GM21515 (cell line): ENCODE measurements around the gene MYLK4.
A peak's percentile ranks its signal among the peaks of the same experiment; 100 is the strongest.

Source experiments
- ATAC-seq: cut with Tn5 transposase; IDR thresholded peaks from one replicate; pipeline ENCODE4 v1.9.1; 2021; ENCODE audit not compliant: unreplicated experiment

MYLK4 gene

DNA sequence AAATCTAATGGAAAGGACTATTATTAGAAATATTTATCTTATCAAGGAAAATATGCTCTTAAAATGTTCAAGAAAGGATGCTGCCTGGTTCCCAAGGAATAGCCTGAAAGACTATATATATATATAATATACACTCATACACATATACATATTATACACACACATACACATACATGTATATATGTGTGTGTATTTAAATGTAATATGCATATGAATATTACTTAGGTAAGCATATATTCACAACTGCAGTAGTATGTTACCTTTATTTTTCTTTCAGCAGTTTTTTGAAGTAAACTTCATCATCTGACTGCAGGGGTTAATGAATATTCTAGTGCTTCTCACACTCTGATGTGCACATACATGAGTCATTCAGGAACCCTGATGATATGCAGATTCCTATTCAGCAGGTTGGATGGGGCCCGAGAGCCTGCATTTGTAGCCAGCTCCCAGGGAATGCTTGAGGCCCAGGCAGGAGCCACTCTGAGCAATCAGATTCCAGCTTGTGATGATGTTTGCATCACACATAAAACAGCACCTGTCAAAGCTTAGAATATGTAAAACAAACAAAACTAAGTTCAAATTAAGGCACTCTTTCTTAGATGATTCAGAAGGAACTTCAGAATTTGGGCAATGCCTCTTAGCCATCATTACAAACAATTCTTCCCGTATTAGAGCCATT is 16.1 kb downstream of the MYLK4 start:
- no peak for ATAC-seq

DNA sequence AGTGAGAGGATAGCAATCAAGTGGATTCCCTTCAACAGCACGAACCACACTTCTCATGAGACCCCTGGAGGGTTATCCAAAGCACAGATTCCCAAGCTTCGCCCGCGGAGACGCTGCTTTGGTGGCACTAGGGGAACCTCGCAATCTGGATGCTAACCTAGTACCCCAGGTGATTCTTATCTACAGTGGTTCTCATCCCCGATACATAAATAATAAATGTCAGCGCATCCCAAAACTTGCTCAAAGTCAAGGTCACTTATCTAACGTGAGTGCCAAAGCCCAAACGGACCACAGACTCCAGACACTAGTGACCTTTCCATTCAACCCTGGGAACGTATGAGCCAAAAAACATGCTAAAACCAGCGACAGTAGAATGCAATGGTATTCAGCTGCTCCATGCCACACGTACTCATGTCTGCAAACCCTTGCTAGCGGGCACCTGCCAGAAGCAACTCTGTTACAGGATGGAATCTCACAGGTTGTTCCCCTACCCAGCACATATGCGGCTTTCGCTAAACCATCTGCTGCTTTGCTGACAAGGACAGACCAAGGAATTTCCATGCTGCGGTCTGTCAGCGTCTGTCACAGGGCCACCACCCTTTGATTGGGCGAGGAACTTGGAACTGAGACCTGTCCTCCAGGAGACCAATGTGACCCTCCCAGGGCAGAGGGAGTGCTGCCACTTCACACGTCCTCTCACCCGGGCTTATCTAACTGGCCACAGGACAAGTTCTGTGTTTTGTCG is 16.8 kb downstream of the MYLK4 start:
- no peak for ATAC-seq

DNA sequence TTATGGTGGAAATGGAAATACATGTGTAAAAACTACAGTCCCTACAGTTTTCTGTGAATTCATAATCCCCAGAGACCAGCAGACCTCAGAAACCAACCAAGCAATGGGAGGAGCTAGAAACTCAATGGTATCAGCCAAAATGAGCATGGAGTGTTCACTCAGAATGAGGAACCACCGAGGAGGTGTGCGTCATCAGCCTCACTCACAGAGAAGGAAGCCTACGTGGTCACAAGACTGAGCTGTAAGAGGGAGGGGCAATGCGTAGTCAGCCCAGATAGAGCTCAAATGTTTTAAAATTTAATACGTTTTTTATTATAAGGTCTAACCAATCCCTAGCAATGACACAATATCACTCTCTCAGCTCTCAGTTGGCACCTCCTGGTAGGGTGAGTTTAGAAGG is 17.4 kb downstream of the MYLK4 start:
- ATAC-seq = peak; percentile 79

DNA sequence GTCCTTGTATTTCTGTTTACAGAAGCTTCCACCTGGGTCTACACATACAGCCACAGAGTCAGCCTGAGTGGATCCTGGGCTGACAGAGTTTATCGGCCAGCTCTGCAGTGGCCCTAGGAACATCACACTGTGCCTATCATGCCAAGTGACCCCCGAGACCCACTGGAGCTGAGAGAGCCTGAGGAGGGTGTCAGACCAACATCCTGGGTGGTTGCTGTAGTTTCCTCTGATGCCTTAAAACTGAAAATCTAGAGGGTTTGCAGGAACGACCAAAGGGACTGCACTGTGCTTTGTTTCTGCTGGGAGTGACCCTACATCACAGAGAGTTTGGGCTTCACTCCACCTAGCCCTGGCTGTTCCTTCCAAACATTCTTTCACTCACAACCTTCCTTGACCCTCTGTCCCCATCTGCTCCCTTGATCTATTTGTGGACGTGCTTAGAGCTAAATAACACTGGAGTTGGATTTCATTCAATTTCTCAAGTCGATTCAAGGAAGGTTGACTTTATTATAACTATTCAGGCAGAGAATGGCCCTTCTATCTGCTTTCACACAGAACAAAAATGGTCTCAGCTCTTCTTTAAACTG is 18.1 kb downstream of the MYLK4 start:
- no peak for ATAC-seq

DNA sequence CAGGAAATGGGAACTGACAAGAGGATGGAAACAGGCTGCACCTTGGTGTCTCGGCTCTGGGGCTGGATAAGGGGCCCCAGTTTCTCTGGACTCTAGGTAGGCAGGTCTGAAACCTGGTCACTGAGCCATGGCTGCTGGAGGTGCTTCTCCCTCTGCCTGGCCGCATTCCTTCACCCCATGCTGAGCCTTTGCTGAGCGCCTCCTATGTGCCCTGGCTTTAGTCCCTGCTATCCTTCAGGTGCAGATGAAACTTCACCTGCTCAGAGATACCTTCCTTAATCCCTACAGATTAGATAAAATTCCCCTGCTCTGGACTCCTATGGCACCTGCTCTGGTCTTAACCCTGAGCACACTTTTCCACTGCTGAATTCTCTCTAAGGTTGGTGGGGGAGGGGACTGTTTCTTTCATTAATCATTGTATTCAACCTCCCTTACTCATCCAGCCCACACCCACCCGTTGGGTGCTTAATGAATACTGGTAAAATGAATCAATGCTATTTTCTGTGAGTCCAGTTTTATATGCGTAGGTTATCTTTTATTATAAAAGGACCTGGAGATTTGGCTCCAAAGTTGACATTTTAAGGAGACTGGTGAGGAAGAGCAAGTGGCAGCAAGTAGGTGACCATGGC is 19.3 kb downstream of the MYLK4 start:
- no peak for ATAC-seq

DNA sequence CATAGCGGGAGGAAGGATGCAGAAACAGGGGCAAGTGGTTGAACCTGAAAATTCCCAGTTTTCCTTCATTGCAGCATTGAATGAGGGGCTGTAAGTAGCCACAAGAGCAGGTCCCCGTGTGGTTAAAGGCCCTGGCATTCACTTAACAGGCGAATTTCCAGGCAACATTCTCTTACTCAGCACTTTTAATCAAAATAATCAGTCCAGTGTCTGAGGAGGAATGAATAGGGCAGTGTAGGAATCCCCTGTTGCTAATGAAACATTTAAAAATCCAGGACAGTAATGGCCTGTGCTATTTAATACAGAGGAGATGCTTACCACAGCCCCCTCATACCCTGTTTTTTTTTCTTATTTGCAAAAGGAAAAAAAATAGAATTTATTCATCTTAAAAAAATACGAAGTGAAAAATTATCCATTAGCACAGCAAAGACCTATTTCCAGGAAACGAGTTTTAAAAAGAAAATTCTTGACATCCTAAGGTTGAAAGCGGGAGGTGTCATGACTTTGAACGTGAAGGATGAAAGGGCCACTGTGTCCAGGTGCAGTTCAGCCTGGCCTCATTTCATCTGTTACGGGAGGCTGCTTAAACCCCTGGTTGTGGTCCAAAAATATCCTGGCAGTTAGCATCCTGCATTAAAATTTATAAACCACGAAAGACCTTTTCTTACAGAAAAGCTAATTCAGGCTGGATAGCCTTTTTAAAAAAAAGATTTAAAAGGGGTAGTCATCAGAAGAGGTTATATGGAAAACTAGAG is 20.2 kb downstream of the MYLK4 start:
- no peak for ATAC-seq

DNA sequence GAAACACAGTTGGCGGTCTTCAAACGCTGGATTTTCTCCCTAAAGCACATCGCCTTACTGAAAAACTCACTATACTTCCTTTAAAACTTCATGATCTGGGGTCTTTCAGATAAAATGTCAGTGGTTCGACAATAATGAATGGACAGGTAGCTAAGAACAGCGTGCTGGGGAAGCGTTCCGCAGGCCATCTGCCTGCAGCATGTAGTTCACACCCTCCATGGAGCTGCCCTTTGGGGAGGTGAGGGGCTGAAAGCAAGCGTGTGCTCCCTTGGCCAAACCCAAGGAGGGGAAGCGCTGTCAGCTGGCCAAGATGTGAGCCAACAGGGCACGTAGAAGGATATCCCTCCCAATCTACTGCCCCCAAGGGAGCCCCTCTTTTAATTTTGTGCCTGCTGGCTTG is 20.8 kb downstream of the MYLK4 start:
- ATAC-seq = no peak

DNA sequence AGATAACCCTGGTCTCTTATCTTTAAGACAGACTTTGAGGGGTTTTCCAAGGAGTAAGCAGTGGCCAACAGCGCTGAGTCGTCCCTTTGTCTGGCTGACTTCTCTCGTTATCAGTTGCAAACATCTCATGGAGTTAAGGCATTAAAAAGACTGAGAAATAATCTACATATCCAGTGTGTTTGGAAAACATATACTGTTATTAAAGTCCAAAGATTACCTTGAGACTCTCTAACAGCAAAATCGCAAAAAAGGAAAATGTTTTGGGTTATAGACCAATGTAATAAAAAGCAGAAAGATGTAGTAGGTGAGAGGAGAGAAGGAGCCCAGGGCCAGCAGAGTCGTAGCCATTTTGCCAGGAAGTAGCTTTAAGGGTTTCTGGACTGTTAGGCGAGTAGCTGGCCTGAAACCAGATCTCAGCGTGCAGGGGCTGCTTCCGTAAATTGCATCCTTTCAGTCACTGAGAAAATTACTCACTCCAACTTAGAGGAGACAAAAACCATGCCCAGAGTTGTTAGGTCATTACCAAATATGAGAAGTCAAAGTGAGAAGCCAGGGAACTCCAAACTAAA is 24.6 kb downstream of the MYLK4 start:
- peak; percentile 52 for ATAC-seq

DNA sequence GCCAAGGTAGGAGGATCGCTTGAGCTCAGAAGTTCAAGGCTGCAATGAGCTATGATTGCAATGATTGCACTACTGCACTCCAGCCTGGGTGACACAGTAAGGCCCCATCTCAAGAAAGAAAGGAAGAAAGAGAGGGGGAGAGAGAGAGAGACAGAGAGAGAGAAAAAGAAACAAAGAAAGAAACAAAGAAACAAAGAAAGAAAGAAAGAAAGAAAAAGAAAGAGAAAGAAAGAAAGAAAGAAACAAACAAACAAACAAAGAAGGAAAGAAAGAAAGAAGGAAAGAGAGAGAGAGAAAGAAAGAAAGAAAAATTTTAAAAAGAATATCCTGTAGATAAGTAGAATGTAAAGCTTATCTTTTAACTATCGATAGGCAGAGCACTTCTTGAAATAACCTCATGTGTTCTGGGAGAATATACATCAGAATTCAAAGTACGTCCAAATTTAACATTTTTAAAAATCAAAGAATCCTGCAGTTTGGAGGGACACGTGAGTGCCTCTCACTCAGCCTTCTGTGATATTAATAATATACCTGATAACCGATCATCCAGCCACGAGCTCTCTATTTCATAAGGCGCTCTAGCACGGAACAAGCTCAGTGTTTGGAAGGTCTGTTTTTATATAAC is 25.2 kb downstream of the MYLK4 start:
- no peak for ATAC-seq

DNA sequence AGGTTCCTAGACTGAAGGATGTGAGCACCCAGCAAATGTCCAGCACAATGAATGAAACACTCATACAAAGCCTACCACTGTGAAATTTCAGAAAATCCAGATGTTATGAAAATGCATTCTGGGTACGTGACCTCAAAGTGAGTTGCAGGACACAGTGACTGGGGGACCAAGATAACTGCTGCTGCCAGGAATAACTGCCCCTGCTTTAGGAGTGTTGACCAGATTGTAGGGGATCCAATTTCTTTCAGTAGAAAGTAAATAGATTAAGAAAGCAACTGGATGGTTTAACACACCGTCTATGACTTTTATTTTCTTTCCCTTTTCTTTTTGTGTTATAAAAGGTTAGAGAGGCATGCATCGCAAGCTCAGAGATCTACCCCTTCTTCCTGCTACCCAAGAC is 29.5 kb downstream of the MYLK4 start:
- no peak for ATAC-seq

DNA sequence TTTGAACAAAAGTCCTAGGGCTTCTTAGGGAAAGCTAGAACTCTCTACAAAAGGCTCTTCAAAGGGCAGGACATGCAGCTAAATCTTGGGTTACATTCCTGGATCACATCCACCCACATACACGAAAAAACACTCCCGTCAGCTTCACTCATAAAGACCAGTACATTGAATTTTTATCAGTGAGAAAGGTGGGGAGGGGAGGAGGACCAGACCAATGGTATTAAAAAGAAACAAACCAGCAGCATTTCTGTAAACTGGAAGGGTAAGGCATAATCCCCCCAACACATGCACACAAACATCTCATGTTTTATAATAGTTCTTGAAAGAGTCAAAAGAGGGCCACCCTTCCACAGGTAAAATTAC is 31.6 kb downstream of the MYLK4 start:
- ATAC-seq = no peak

DNA sequence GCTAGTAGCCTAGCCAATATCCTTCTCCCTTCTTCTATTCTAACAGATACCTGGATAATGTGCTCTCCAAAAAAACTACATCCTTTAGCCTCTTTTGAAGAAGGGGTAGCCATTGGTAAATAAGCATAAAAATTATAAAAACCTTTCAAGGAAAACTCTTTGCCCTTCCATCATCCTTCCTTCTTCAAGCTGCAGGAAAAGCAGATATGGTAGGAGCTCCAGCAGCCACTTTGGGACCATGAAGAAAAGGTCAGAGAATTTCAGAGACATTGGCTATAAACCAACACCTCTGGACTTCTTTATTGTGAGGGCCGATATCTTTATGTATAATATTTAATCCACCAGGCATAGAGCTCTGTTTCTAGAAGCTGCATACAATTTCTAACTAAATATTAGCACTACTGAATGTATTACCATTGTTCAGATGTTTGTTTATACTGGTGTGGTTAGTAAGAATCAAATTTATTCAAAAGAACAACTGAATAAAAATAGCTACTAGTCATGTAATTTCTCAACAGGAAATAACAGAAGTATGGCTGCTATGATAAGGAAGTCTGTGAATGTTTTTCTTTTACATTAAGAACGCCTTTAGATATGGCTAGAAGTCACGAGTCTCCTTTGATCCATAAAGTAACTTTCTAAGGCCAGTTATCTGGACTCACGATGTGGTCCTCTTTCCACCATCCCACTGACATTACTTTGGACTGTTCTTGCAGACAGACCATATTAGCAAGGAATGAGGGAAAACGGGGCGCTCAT is 32.2 kb downstream of the MYLK4 start:
- no peak for ATAC-seq

DNA sequence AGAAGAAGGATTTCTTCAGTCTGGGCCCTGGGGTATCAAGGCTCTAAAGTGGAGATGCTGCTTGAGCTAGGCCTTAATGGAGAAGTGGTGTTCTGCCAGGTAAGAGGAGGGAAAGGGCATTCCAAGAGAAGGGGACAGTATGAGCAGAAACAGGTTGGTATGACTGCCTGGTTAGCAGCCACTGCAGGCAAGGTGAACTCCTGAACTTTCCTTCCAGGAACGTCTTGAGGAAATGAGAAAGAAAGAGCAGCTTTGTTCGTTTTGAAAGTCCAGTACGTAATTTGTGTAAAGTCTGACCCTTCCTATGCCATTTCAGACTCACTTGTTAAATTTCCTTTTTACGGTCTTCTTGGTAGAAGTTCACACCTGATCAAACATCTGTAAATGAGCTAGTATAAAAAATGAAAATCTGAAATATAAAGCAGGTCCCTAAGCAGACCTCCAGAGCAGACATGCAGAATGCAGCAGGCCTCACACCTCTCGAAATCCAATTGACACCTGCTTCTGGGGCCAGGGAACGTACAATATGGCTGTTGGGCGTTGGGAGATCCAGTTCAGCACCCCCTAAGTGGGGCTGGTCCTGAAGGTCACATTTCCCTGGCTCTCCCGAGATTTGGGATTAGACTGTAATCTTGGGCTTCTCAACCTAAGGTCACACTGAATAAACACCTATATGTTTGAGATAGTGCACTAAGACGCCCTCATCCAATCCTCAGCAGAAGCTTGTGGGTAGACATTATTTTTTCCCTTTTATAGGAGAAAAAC is 33.6 kb downstream of the MYLK4 start:
- ATAC-seq = no peak

DNA sequence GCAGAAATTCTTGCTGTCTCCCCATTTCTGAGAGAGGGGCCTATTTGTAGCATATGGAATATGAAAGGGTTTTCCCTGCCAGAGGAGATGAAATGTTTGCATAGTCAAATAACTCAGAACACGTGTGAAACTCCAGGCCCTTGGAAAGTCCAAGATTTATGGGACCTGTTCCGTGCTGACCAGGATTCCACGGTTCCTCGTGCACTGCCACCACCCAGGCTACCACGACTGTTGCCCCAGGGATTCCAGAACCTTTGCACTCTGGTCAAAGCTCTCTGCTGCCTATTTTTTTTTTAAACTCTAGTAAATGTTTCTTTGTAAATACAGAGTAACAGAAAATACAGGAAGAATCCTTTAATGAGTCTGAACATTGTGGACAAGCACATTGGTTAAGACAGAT is 35.0 kb downstream of the MYLK4 start:
- no peak for ATAC-seq

DNA sequence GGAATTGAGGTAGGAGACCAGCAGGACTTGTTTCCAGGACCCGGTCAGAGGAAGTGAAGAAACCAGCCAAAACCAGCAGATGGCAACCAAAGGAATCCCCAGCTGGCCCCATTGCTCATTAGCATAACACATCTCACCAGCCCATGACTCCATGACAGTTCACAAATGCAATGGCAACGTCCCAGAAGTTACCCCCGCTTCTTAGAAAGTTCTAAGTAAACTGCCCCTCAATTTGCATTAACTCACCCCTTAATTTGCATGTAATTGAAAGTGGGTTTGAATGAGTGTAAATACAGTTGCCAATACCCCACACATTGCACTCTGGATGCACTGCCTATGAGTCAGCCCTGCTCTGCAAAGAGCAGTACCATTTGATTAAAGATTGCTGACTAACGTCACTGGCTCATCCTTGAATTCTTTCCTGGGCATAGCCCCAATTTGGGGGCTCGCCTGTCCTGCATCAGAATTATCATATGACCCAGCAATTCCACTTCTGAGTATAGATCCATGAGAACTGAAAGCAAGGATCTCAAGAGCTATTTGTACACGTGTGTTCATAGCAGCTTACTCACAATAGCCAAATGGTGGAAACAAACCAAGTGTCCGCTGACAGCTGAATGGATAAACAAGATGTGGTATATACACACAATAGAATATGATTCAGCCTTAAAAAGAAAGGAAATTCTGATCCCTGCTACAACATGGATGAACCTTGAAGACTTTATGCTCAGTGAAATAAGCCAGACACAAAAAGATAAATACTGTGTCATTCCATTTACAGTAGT is 36.4 kb downstream of the MYLK4 start:
- ATAC-seq = no peak

DNA sequence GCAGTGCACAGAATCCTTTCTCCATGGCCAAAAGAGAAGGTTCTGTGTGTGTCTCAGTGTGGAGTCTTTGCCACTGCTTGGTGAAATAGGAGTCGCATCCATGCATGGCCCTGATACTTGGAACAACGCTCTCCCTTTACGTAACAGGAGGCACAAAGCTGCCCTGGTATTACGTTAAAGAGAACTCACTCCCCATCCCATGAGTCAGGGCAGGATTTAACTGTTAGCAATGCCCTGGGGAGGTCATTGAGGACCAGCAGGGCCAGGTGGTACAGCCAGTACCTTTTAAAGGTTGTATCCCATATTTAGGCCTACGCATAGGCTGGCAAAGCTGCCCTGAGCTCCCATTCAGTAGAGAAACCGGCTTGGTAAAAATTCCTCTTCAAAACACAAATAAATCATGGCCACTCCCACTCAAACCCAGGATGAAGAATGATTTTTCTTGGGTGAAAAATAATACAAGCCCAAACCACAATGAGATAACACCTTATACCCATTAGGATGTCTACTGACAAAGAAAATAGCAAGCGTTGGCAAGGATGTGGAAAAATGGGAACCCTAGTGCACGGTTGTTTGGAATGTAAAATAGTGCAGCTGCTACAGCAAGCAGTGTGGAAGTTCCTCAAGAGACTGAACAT is 37.1 kb downstream of the MYLK4 start:
- ATAC-seq = no peak

DNA sequence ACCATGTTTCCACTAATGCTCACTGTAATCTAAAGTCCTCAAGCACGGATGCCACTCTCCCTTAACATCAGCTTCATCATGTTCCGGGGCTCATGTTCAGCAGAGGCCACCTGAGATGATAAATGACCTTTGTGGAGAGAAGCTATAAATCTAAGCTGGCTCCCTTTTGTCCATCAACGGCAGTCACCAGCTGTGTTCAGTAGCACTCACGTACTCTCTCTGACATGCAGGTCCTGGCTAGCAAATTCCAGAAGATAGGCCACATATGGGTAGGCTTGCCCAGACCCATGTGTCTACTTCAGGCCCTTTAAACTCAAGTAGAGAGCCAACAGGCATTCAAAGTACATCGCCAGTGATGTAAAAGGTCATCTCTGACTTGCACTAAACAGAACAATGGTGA is 38.6 kb downstream of the MYLK4 start:
- no peak for ATAC-seq

DNA sequence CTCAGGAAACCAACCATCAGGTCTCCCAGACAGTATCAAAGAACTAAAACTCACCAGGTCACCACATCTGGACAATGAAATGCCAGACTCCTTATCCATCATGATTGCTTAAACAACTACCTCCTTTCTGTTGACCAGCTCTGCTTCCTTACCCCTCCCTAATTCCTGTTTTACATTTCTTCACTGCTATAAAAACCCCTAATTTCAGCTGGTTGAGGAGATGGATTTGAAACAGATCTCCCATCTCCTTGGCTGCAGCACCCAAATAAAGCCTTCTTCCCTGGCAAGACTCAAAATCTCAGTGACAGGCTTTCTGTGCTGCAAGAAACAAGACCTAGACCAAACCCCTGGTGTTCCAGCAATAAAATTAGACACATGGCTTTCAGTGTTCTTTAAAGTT is 40.3 kb downstream of the MYLK4 start:
- ATAC-seq = no peak
